Activated CD4-positive, alpha-beta T cell treated with anti-CD3 and anti-CD28 coated beads for 36 hours (primary cell): ENCODE measurements around the gene RPRD2. TPM values are rescaled to one million over a fixed set of nuclear protein-coding genes. Genes with fewer than 3 reads are reported as not detected.

Experiments used
- ATAC-seq: fragments of 200-7000 bp; cut with Tn5 transposase; one replicate; pipeline ENCODE4 v1.10.0; 2021; ENCODE audit warnings: mild to moderate bottlenecking, moderate library complexity
- CTCF ChIA-PET: fragments of 350-600 bp; sonication (Branson Sonifier 250); formaldehyde crosslinking; loops from one replicate; lab custom pipeline; 2021; ENCODE audit warnings: antibody characterized with exemption; lab: Charles Lee
- POLR2A ChIA-PET: fragments of 350-600 bp; sonication (Branson Sonifier 250); formaldehyde crosslinking; loops from one replicate; lab custom pipeline; 2021; ENCODE audit warnings: antibody characterized with exemption, inconsistent platforms; lab: Charles Lee
- DNase-seq: peaks from one replicate; pipeline ENCODE4 v3.0.0-alpha.2; 2020
- H3K27ac Mint-ChIP-seq: one replicate; pipeline ENCODE4 v1.8.0; 2021; ENCODE audit warnings: mixed read lengths
- H3K27me3 Mint-ChIP-seq: one replicate; pipeline ENCODE4 v1.8.0; 2021; ENCODE audit warnings: mixed read lengths
- H3K36me3 Mint-ChIP-seq: one replicate; pipeline ENCODE4 v1.8.0; 2021; ENCODE audit warnings: low read depth, mixed read lengths
- H3K4me1 Mint-ChIP-seq: one replicate; pipeline ENCODE4 v1.8.0; 2021; ENCODE audit warnings: mixed read lengths
- H3K4me3 Mint-ChIP-seq: one replicate; pipeline ENCODE4 v1.8.0; 2021; ENCODE audit warnings: mild to moderate bottlenecking, moderate library complexity, mixed read lengths
- H3K9me3 Mint-ChIP-seq: one replicate; pipeline ENCODE4 v1.8.0; 2021; ENCODE audit warnings: low read depth, mixed read lengths
- intact Hi-C, 2 experiments: fragments of 100-400 bp; cut with DNase I in 1 of 2; cut with micrococcal nuclease in 1 of 2; formaldehyde crosslinking; loops; one replicate each; pipeline versions ENCODE4 v1.14.2 to v1.15.1; 2022 to 2024; cut with DNase I, micrococcal nuclease
- total RNA-seq, 2 experiments: library from RNA; stranded (reverse); gene quantifications; one replicate each; pipeline ENCODE4 v1.2.3, GENCODE V29; 2021

The RPRD2 gene
- total RNA-seq, 2 experiments from 2014 or later: 24.4 to 32.2 TPM

DNA sequence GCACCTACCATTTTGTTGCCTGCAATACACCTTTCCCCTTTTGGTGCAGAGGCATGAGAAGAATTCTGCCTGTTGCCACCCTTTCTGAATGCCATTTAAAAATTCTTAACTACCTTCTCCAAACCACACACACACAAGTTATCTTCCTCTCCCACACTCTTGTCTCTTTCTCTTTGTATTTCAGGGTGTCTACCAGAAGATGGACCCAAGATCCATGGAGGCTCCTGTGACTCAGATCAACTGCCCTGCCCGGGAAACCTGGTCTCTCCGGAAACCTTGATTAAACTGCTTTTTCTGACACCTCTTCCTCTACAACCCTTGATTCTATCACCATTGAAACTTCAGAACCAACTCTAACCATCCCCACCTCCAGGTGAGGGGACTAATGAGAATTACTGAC is 120.9 kb downstream of the RPRD2 start:
- Mint-ChIP-seq H3K36me3 (peaks cover 3% of the 10 kb centered on the region), H3K9me3 (no peaks in the 10 kb centered on the region), H3K27ac (no peak overlapping the region), H3K4me3 (no peak overlapping the region), H3K27me3 (no peaks in the 10 kb centered on the region), H3K4me1 (peaks cover 13% of the 10 kb centered on the region)
- ATAC-seq (no peak), DNase-seq (peak; percentile 18)
- ChIA-PET POLR2A (no interaction called here), CTCF (interaction anchor here (0.5 to 1.8 kb wide), 2 partner anchors 31 to 272 kb away, joined by 3 to 7 read pairs; partner anchors contain the start of gene FALEC)
- intact Hi-C loops: loop anchor here (5.0 to 10.0 kb wide), 4 partner anchors 77 to 473 kb away; partner anchors contain the start of genes CA14 (in 1 of the 2), ENSA (in 1 of the 2) and OTUD7B (in 1 of the 2)

DNA sequence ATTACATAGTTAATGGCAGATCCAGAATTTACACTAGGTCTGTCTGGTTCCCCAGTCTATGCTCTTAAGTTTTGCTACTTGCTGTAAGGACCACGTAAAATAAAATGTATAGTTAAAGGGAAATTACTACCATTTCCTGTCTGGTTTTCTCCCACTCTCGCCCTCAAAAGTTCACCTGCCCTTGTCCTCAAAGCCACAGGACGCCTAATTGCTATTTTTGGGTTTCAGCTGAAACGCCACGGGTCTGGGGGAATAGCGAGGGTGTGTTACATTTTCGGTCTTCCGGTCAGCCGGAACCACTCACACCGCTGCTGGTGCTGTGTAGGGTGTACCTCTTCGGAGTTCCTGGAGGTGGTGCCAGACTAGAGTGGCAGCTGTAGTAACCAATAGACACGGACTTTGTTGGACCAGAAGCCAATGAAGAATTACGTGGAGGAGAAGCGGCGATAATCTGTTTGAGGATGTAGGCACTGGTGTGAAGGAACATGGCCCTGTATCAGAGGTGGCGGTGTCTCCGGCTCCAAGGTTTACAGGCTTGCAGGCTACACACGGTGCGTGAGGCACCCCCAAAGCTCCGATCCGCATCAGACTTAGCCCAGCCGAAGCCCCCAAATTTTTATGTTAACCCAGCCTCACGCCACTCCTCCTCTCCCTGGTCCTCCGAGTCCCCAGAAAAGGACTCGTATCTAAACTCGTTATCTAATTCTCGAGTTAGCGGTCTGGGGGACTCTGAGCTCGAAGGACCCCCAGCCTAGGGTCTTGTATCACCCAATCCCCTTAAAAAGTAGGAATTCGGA is 123.2 kb downstream of the RPRD2 start, which contains the start of gene TARS2:
TARS2 (plus strand) TSS at position 454 of the 797 bp plus-strand sequence; CDS start at position 486, 32 bp downstream.
- Mint-ChIP-seq H3K4me1 (peaks cover 13% of the 10 kb centered on the region), H3K4me3 (peak within 1 kb of the TSS; percentile 96), H3K9me3 (no peaks in the 10 kb centered on the region), H3K27ac (peak within 1 kb of the TSS; percentile 99), H3K27me3 (no peaks in the 10 kb centered on the region), H3K36me3 (peaks cover 16% of the 10 kb centered on the region)
- DNase-seq (peak; percentile 96), ATAC-seq (peak; percentile 100)
- intact Hi-C loops: loop anchor here (1.0 to 10.0 kb wide), 13 partner anchors 28 to 475 kb away; partner anchors contain the start of genes ENSA (in 2 of the 2), ANP32E (in 1 of the 2), APH1A (in 1 of the 2) and ARNT (in 1 of the 2)
- CTCF ChIA-PET: interaction anchor here (0.6 to 0.9 kb wide), 4 partner anchors 32 to 746 kb away, joined by 3 to 4 read pairs (median 3); no protein-coding TSS in a partner anchor
- POLR2A ChIA-PET: interaction anchor here (0.7 kb wide), 1 partner anchor 520 kb away, joined by 3 read pairs; the partner anchor contains the start of gene MINDY1

DNA sequence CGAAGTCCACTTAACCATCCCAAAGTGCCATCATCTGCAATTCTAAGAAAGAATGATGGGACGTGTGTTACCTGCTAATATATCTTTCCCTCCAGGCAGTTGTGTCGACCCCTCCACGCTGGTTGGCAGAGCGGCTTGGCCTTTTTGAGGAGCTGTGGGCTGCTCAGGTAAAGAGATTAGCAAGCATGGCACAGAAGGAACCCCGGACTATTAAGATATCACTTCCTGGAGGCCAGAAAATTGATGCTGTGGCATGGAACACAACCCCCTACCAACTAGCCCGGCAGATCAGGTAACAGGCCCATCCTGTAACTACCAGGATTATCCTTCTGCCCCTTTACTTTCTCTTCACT is 123.8 kb downstream of the RPRD2 start:
- intact Hi-C loops: loop anchor here (1.0 to 10.0 kb wide), 13 partner anchors 28 to 475 kb away; partner anchors contain the start of genes ENSA (in 2 of the 2), ANP32E (in 1 of the 2), APH1A (in 1 of the 2) and ARNT (in 1 of the 2)
- no peaks in the 10 kb centered on the region for H3K27me3 Mint-ChIP-seq
- DNase-seq: no peak
- peaks cover 21% of the 10 kb centered on the region for H3K36me3 Mint-ChIP-seq
- CTCF ChIA-PET: interaction anchor here (0.6 to 0.9 kb wide), 2 partner anchors 31 to 508 kb away, joined by 3 to 4 read pairs; no protein-coding TSS in a partner anchor
- H3K9me3 Mint-ChIP-seq: no peaks in the 10 kb centered on the region
- ATAC-seq: no peak
- H3K4me1 Mint-ChIP-seq: peaks cover 13% of the 10 kb centered on the region
- peak overlapping the region; percentile 99 for H3K27ac Mint-ChIP-seq
- H3K4me3 Mint-ChIP-seq: peak overlapping the region; percentile 96
- POLR2A ChIA-PET: no interaction called here

DNA sequence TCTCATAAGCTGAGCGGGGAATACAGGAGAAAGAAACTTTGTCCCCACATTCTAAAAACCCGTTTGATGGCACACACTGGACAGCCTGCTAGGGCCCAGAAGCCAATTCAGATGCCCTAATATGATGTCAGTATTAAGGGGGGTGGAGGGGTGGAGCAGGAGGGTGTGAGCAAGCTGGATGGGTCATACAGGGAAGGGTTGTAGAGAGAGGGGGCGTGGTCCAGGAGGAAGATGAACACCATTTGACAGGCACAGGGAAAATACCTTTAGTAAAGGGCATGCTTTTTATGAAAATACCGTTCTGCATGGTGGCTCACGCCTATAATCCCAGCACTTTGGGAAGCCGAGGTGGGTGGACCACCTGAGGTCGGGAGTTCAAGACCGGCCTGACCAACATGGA is 129.2 kb downstream of the RPRD2 start:
- CTCF ChIA-PET: no interaction called here
- no peak for ATAC-seq
- Mint-ChIP-seq H3K27ac (no peak overlapping the region), H3K9me3 (no peaks in the 10 kb centered on the region), H3K4me1 (peaks cover 3% of the 10 kb centered on the region), H3K27me3 (no peaks in the 10 kb centered on the region), H3K36me3 (peaks cover 43% of the 10 kb centered on the region), H3K4me3 (no peak overlapping the region)
- intact Hi-C loops: no loop called here
- POLR2A ChIA-PET: interaction anchor here (0.6 kb wide), 1 partner anchor 11 kb away, joined by 5 read pairs; no protein-coding TSS in a partner anchor
- no peak for DNase-seq

DNA sequence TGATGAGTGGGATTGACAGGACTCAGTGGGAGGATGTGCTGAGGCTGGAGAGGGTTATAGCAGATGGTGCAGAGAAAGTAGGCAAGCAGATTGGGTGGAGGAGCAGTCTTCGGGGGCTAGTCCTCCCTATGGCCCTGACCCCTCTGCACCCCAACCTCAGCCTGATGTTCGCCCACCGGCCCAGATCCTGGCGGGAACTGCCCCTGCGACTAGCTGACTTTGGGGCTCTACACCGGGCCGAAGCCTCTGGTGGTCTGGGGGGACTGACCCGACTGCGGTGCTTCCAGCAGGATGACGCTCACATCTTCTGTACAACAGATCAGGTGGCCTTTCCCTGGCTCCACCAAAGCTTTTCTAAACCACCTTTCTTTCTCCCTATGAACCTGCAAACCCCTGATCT is 134.4 kb downstream of the RPRD2 start:
- ChIA-PET POLR2A (interaction anchor here (0.7 kb wide), 1 partner anchor 291 kb away, joined by 7 read pairs; no protein-coding TSS in a partner anchor), CTCF (no interaction called here)
- no peak overlapping the region for H3K4me3 Mint-ChIP-seq
- H3K4me1 Mint-ChIP-seq: no peaks in the 10 kb centered on the region
- ATAC-seq (no peak), DNase-seq (no peak)
- H3K27me3 Mint-ChIP-seq: no peaks in the 10 kb centered on the region
- no peaks in the 10 kb centered on the region for H3K9me3 Mint-ChIP-seq
- H3K36me3 Mint-ChIP-seq: peaks cover 39% of the 10 kb centered on the region
- H3K27ac Mint-ChIP-seq: no peak overlapping the region
- intact Hi-C loops: no loop called here

DNA sequence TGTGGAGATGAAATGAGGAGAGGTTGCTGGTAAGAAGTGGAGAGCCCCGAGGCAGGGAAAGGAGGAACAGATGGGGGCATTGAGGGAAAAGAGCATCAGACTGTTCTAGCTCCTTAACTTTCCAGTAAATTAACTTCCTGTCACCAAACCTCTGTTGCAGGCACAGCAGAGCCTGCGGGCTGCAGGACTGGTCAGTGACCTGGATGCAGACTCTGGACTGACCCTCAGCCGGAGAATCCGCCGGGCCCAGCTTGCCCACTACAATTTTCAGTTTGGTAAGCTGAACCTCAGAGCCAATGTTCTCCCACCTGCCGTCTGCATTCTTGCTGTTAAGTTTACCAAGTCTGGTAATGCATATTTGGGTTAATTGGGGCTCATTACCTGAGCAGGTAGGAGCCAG is 141.5 kb downstream of the RPRD2 start:
- no peak overlapping the region for H3K4me3 Mint-ChIP-seq
- no peaks in the 10 kb centered on the region for H3K9me3 Mint-ChIP-seq
- intact Hi-C loops: no loop called here
- DNase-seq (no peak), ATAC-seq (no peak)
- CTCF ChIA-PET: interaction anchor here (0.7 to 0.9 kb wide), 2 partner anchors 13 to 42 kb away, joined by 3 read pairs; no protein-coding TSS in a partner anchor
- no peaks in the 10 kb centered on the region for H3K4me1 Mint-ChIP-seq
- peaks cover 26% of the 10 kb centered on the region for H3K36me3 Mint-ChIP-seq
- H3K27ac Mint-ChIP-seq: no peak overlapping the region
- H3K27me3 Mint-ChIP-seq: no peaks in the 10 kb centered on the region
- POLR2A ChIA-PET: no interaction called here

DNA sequence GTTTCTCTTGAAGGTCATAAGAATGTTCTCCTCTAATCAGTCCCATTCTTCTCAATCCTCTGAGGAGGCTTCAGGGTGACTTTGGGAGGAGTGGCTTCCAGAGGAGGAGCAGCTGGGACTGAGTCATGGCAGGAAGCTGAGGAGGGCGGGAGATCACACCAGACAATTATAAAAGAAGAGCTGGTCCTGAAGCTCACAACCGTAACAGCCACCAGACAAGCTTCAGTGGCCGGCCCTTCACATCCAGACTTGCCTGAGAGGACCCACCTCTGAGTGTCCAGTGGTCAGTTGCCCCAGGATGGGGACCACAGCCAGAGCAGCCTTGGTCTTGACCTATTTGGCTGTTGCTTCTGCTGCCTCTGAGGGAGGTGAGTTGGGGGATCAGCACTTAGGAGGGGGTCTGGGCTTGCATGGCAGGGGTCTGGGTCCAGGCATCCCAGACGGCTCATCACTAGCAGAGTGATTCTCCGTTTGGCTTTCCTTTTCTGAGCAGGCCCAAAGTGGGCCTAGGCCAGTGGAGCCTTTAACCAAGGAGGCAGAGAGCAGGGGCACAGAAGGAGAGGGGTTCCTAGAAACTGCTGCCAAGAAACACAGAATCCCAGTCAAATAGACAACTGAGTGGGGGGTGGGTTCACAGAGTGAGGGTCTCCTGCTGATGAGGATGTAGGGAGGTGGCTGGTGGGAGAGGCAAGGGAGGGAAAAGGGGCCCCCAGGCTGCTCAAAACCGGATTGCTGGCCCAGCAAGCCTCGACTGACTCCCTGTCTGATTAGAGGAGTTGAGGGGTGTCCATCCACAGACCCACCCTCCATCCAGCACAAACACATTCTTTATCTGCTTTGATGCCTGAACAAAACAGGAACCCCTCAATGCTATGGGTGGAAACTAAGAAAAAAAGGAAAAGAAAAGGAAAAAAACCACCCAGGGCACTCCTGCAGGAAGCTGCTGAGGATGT is 144.2 kb downstream of the RPRD2 start, which contains the start of gene ECM1:
ECM1 (plus strand) TSS at position 198 of the 953 bp plus-strand sequence; CDS start at position 299, 101 bp downstream.
- Mint-ChIP-seq H3K9me3 (no peaks in the 10 kb centered on the region), H3K36me3 (peaks cover 17% of the 10 kb centered on the region), H3K27ac (no peak within 1 kb of the TSS), H3K4me3 (no peak within 1 kb of the TSS), H3K27me3 (no peaks in the 10 kb centered on the region), H3K4me1 (no peaks in the 10 kb centered on the region)
- ATAC-seq (peak; percentile 36), DNase-seq (no peak)
- ChIA-PET POLR2A (interaction anchor here (0.6 kb wide), 1 partner anchor 177 kb away, joined by 3 read pairs; no protein-coding TSS in a partner anchor), CTCF (interaction anchor here (0.6 to 1.2 kb wide), 2 partner anchors 24 to 252 kb away, joined by 6 to 8 read pairs; no protein-coding TSS in a partner anchor)
- intact Hi-C loops: no loop called here

DNA sequence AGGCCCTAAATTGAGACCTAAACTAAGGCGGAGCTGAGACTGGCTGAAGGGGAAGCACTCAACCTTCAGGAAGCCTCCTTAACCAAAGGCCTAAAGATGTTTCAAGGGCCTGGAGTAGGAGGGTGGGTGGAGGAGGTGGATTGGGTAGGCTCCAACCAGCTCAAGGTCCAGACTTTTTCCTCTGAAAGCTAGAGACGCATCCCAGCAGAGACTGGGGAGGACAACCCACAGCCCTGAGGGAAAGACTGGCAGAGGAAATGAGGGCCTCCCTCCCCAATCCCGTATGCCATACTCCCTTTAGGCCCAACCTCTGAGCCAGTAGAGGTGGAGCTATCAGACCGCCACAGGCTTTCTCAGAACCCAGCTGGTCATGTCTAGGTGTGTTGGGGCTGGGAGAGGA is 145.0 kb downstream of the RPRD2 start:
- CTCF ChIA-PET: interaction anchor here (1.2 kb wide), 1 partner anchor 253 kb away, joined by 6 read pairs; no protein-coding TSS in a partner anchor
- intact Hi-C loops: no loop called here
- Mint-ChIP-seq H3K27me3 (no peaks in the 10 kb centered on the region), H3K4me1 (no peaks in the 10 kb centered on the region), H3K36me3 (peaks cover 17% of the 10 kb centered on the region), H3K9me3 (no peaks in the 10 kb centered on the region), H3K4me3 (no peak overlapping the region), H3K27ac (no peak overlapping the region)
- POLR2A ChIA-PET: no interaction called here
- DNase-seq (no peak), ATAC-seq (no peak)

DNA sequence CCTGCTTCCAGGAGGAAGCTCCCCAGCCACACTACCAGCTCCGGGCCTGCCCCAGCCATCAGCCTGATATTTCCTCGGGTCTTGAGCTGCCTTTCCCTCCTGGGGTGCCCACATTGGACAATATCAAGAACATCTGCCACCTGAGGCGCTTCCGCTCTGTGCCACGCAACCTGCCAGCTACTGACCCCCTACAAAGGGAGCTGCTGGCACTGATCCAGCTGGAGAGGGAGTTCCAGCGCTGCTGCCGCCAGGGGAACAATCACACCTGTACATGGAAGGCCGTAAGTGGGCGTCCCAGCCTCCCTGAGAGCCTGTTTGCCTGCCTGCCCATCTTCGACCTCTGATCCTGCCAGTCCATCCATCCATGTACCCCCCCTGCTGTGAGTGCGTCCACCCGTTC is 147.6 kb downstream of the RPRD2 start:
- H3K27ac Mint-ChIP-seq: no peak overlapping the region
- H3K4me1 Mint-ChIP-seq: peaks cover 6% of the 10 kb centered on the region
- ATAC-seq: no peak
- H3K27me3 Mint-ChIP-seq: no peaks in the 10 kb centered on the region
- peaks cover 9% of the 10 kb centered on the region for H3K36me3 Mint-ChIP-seq
- DNase-seq: no peak
- CTCF ChIA-PET: interaction anchor here (0.7 to 1.0 kb wide), 2 partner anchors 21 to 49 kb away, joined by 3 to 4 read pairs; no protein-coding TSS in a partner anchor
- H3K4me3 Mint-ChIP-seq: no peak overlapping the region
- POLR2A ChIA-PET: no interaction called here
- intact Hi-C loops: no loop called here
- H3K9me3 Mint-ChIP-seq: no peaks in the 10 kb centered on the region

DNA sequence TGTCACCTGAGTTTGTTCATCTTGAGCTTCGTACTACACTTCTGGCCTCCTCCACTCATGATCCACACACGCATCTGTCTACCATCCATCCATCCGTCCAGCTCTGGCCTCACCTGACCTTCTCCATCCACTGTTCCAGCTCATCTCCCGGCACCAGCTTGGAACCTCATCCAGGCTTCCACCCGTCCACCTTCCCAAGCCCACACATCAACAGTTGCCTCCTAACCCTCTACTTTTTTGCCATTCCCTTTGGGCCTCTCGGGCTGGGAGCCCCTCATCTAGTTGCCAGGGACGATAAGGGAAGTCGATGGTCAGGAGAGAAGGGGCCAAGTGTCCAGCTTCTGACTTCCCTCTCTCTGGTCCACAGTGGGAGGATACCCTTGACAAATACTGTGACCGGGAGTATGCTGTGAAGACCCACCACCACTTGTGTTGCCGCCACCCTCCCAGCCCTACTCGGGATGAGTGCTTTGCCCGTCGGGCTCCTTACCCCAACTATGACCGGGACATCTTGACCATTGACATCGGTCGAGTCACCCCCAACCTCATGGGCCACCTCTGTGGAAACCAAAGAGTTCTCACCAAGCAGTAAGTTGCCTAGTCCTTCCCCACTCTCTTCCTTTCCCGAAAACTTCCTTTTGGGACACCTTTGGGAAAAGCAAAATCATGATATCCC is 148.2 kb downstream of the RPRD2 start:
- Mint-ChIP-seq H3K36me3 (peaks cover 6% of the 10 kb centered on the region), H3K4me1 (peaks cover 10% of the 10 kb centered on the region), H3K27ac (no peak overlapping the region), H3K27me3 (no peaks in the 10 kb centered on the region), H3K4me3 (no peak overlapping the region), H3K9me3 (no peaks in the 10 kb centered on the region)
- intact Hi-C loops: no loop called here
- no peak for DNase-seq
- ChIA-PET POLR2A (no interaction called here), CTCF (interaction anchor here (0.7 to 1.3 kb wide), 3 partner anchors 20 to 256 kb away, joined by 3 to 4 read pairs (median 4); no protein-coding TSS in a partner anchor)
- no peak for ATAC-seq
